Panc1 (cell line): ENCODE measurements around the gene CCDC85C. TPM values are rescaled to one million over a fixed set of nuclear protein-coding genes. Genes with fewer than 3 reads are reported as not detected.
A peak's percentile ranks its signal among the peaks of the same experiment; 100 is the strongest.

Source experiments
- ATAC-seq: fragments of 200-7000 bp; cut with Tn5 transposase; 2 replicates; pipeline ENCODE4 v1.9.1; 2020; ENCODE audit warnings: mild to moderate bottlenecking, moderate library complexity
- BruUV-seq: library from RNA; stranded (reverse); fragments of 400-500 nt; replicated peaks from 2 replicates; lab custom pipeline; 2021; lab: Mats Ljungman, UMichigan
- CTCF ChIA-PET: fragments of 300-600 bp; sonication (Branson Sonifier 250); formaldehyde crosslinking; loops from one replicate; lab custom pipeline; 2022; ENCODE audit warnings: antibody characterized with exemption; lab: Charles Lee
- POLR2A ChIA-PET: fragments of 300-600 bp; sonication (Branson Sonifier 250); formaldehyde crosslinking; loops from one replicate; lab custom pipeline; 2022; ENCODE audit warnings: antibody characterized with exemption; lab: Charles Lee
- DNase-seq: peaks from one replicate; pipeline ENCODE4 v3.0.0-alpha.2; 2010; ENCODE audit warnings: low read depth, low spot score
- H3K27ac ChIP-seq: 2 replicates; pipeline ENCODE4 v1.5.1; 2011; ENCODE audit warnings: mild to moderate bottlenecking, low read length, inconsistent platforms
- H3K27me3 ChIP-seq: fragments of 200-500 bp; sonication (Bioruptor generic); 2 replicates; pipeline ENCODE4 v1.6.0; 2014; ENCODE audit warnings: low read length, inconsistent platforms; ENCODE audit not compliant: control insufficient read depth, insufficient read depth
- H3K36me3 ChIP-seq: fragments of 200-500 bp; sonication (Bioruptor generic); 2 replicates; pipeline ENCODE4 v1.5.1; 2014; ENCODE audit warnings: inconsistent platforms, mild to moderate bottlenecking, low read length, moderate library complexity; ENCODE audit not compliant: control insufficient read depth, insufficient read depth
- H3K4me1 ChIP-seq: 2 replicates; pipeline ENCODE4 v1.5.1; 2011; ENCODE audit warnings: inconsistent platforms, mild to moderate bottlenecking, low read length, moderate library complexity; ENCODE audit not compliant: control insufficient read depth, insufficient read depth
- H3K4me3 ChIP-seq, 2 experiments: 2 replicates each; pipeline ENCODE4 v1.5.1; 2011 to 2012; ENCODE audit warnings: low read depth in 2 of 2, low read length in 2 of 2, mild to moderate bottlenecking in 2 of 2, inconsistent platforms in 1 of 2, moderate library complexity in 1 of 2
- H3K9me3 ChIP-seq: fragments of 200-500 bp; sonication (Bioruptor generic); 2 replicates; pipeline ENCODE4 v1.5.1; 2014; ENCODE audit warnings: low read depth, mild to moderate bottlenecking, inconsistent platforms, low read length, moderate library complexity; ENCODE audit not compliant: control insufficient read depth, insufficient read depth
- CTCF ChIP-seq: fragments of 450-650 bp; IDR thresholded peaks from 2 replicates; pipeline ENCODE4 v1.5.1; 2017; ENCODE audit warnings: mild to moderate bottlenecking
- POLR2AphosphoS5 ChIP-seq: IDR thresholded peaks from 2 replicates; pipeline ENCODE4 v1.6.1; 2012; ENCODE audit warnings: mild to moderate bottlenecking, low read depth, low read length, moderate library complexity
- REST ChIP-seq, 2 experiments: IDR thresholded peaks; 2 replicates each; pipeline ENCODE4 v1.6.1; 2011 to 2012; ENCODE audit warnings: low read depth in 2 of 2, control low read depth in 1 of 2, low read length in 1 of 2, mild to moderate bottlenecking in 1 of 2, moderate library complexity in 1 of 2; ENCODE audit not compliant: insufficient read depth in 1 of 2
- SIN3A ChIP-seq: IDR thresholded peaks from 2 replicates; pipeline ENCODE4 v1.6.1; 2012; ENCODE audit warnings: low read depth, mild to moderate bottlenecking, low read length, moderate library complexity, borderline replicate concordance; ENCODE audit not compliant: insufficient read depth
- TCF7L2 ChIP-seq: IDR thresholded peaks from 2 replicates; pipeline ENCODE4 v1.6.1; 2011; ENCODE audit warnings: mild to moderate bottlenecking, low read depth, low read length, inconsistent platforms
- in situ Hi-C: cut with HindIII; loops from 2 replicates; pipeline ENCODE4 v1.10.0; 2016; ENCODE audit warnings: low sequenced_read_pairs, low pct_unique_long_range_greater_than_20kb
- intact Hi-C: fragments of 100-400 bp; cut with micrococcal nuclease; formaldehyde crosslinking; loops from one replicate; pipeline ENCODE4 v1.10.0; 2022; ENCODE audit not compliant: unreplicated experiment
- total RNA-seq: library from RNA; stranded (reverse); gene quantifications from one replicate; pipeline ENCODE4 v1.2.1, GENCODE V29; 2021; ENCODE audit not compliant: unreplicated experiment

The CCDC85C gene
- total RNA-seq, 1 experiment from 2014 or later = 96.6 TPM

- in situ Hi-C loops = no loop called here
- Histone ChIP-seq H3K27me3 (no peaks in the 10 kb centered on the region), H3K4me3 (no peak overlapping the region), H3K27ac (peak overlapping the region; percentile 90), H3K4me1 (peaks cover 95% of the 10 kb centered on the region), H3K36me3 (no peaks in the 10 kb centered on the region), H3K9me3 (no peaks in the 10 kb centered on the region)
- CTCF ChIA-PET = no interaction called here
- no TSS peak for BruUV-seq
- ATAC-seq (no peak), DNase-seq (no peak)
- TF ChIP-seq SIN3A = no peak
- no peak for TF ChIP-seq POLR2AphosphoS5
- no peak for TF ChIP-seq TCF7L2
- no peak for TF ChIP-seq REST (IDR thresholded peaks at IDR 0.05; ENCODE audit: insufficient read depth in 1 of 2, low read depth in 2 of 2, low read length in 1 of 2)
- TF ChIP-seq CTCF = no peak
- POLR2A ChIA-PET = no interaction called here
- intact Hi-C loops = no loop called here
These were observed 31.6 kb downstream of the CCDC85C start for GRCh38 chr14:99572173-99572999.

GRCh38 chr14:99571303-99571986 is 32.6 kb downstream of the CCDC85C start:
- intact Hi-C loops (no loop called here), in situ Hi-C loops (no loop called here)
- H3K4me3 ChIP-seq = no peak overlapping the region
- DNase-seq (no peak), ATAC-seq (no peak)
- H3K27me3 ChIP-seq = no peaks in the 10 kb centered on the region
- ChIA-PET POLR2A (no interaction called here), CTCF (no interaction called here)
- H3K36me3 ChIP-seq = no peaks in the 10 kb centered on the region
- H3K4me1 ChIP-seq = peaks cover 94% of the 10 kb centered on the region
- H3K27ac ChIP-seq = peak overlapping the region; percentile 90
- no peak for TF ChIP-seq REST (IDR thresholded peaks at IDR 0.05; ENCODE audit: insufficient read depth in 1 of 2, low read depth in 2 of 2, low read length in 1 of 2)
- H3K9me3 ChIP-seq = no peaks in the 10 kb centered on the region
- BruUV-seq = no TSS peak
